Measurements from ENCODE around the gene LPP.

DNA sequence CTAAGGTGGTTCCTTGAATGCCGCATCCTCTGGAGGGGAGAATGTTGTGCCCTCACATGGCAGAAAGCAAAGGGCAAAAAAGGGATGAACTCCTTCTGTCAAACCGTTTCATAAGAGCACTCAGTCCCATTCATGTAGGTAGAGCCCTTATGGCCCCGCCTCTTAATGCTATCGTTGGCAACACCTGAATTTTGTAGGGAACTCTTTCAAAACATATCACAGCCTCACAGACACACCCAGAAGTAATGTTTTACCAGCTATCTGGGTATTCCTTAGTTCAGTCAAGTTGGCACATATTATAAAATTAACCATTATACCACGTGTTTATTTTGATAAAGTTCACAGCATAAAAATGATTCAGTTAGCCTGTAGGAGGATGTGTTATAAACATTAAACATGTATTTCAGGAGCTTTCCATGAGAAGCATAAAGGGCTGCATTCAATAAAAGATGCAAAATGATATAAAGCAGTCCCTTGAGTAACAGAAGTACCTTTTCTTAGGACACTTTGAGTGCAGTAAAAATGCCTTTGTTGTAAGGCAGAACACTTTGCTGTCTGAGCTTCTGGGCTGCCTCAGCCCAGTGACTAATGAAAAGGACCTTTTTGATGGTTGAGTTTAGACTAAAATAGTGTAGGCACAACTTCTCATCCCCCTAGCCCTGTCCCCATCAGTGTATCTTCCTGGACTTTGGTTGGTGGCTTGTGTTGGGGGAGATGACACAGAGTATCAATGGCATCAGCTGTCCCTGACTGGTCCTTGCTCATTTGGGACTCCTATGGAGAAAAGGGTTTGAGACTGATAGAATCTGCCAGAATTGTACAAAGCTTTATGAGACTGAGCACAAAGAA is 754.3 kb downstream of the LPP start:
- TF ChIP-seq CTCF (IDR thresholded peaks at IDR 0.05; ENCODE audit: insufficient read depth, low read length, poor library complexity, severe bottlenecking) = no peak
- no peak for TF ChIP-seq EZH2phosphoT487 (conservative IDR thresholded peaks at IDR 0.05; ENCODE audit: low read length)

Data from SU-DHL-6 (cell line).